IPS DF 4.7 (cell line): Measurements from ENCODE around the gene CAMK1G.

Experiments
- DNase-seq: peaks from one replicate; pipeline ENCODE4 v3.0.0-alpha.2; 2013; ENCODE audit warnings: low spot score; ENCODE audit errors: extremely low read depth

The CAMK1G gene

GRCh38 chr1:209598227-209598626 lies 14.7 kb downstream of the CAMK1G start:
- DNase-seq, result no peak

- no peak for DNase-seq
These were observed 17.0 kb downstream of the CAMK1G start for GRCh38 chr1:209600541-209600940.

GRCh38 chr1:209601809-209602657 lies 18.5 kb downstream of the CAMK1G start:
- no peak for DNase-seq

GRCh38 chr1:209603877-209604276 lies 20.4 kb downstream of the CAMK1G start:
- no peak for DNase-seq

GRCh38 chr1:209607102-209607794 lies 23.7 kb downstream of the CAMK1G start:
- DNase-seq, result no peak

- DNase-seq, result no peak
These were observed 24.3 kb downstream of the CAMK1G start for GRCh38 chr1:209607795-209608178.

- DNase-seq, result no peak
These were observed 25.7 kb downstream of the CAMK1G start for GRCh38 chr1:209609041-209609790.

GRCh38 chr1:209609791-209610630 lies 26.5 kb downstream of the CAMK1G start:
- DNase-seq, result no peak

GRCh38 chr1:209610631-209610905 lies 27.1 kb downstream of the CAMK1G start:
- no peak for DNase-seq

GRCh38 chr1:209611771-209612570 lies 28.5 kb downstream of the CAMK1G start:
- no peak for DNase-seq

GRCh38 chr1:209612646-209613399 lies 29.3 kb downstream of the CAMK1G start:
- no peak for DNase-seq

- no peak for DNase-seq
These were observed 30.1 kb downstream of the CAMK1G start for GRCh38 chr1:209613400-209614150.

GRCh38 chr1:209614151-209614420 lies 30.6 kb downstream of the CAMK1G start:
- DNase-seq, result no peak

- DNase-seq, result no peak
These were observed 31.4 kb downstream of the CAMK1G start for GRCh38 chr1:209614906-209615305.

GRCh38 chr1:209616366-209617046 lies 33.0 kb downstream of the CAMK1G start:
- no peak for DNase-seq

GRCh38 chr1:209617047-209617673 lies 33.6 kb downstream of the CAMK1G start:
- DNase-seq, result no peak

GRCh38 chr1:209617755-209618154 lies 34.2 kb downstream of the CAMK1G start:
- no peak for DNase-seq

- no peak for DNase-seq
These were observed 34.8 kb downstream of the CAMK1G start for GRCh38 chr1:209618291-209618690.
